ENCODE measurements around the gene CROCC2. TPM values are rescaled to one million over a fixed set of nuclear protein-coding genes. Genes with fewer than 3 reads are reported as not detected.

Gene CROCC2
- total RNA-seq, 1 donor from 2014 or later, result not detected

GRCh38 chr2:240930096-240930630 is 24.0 kb downstream of the CROCC2 start:
- TF ChIP-seq, protein P1, sequence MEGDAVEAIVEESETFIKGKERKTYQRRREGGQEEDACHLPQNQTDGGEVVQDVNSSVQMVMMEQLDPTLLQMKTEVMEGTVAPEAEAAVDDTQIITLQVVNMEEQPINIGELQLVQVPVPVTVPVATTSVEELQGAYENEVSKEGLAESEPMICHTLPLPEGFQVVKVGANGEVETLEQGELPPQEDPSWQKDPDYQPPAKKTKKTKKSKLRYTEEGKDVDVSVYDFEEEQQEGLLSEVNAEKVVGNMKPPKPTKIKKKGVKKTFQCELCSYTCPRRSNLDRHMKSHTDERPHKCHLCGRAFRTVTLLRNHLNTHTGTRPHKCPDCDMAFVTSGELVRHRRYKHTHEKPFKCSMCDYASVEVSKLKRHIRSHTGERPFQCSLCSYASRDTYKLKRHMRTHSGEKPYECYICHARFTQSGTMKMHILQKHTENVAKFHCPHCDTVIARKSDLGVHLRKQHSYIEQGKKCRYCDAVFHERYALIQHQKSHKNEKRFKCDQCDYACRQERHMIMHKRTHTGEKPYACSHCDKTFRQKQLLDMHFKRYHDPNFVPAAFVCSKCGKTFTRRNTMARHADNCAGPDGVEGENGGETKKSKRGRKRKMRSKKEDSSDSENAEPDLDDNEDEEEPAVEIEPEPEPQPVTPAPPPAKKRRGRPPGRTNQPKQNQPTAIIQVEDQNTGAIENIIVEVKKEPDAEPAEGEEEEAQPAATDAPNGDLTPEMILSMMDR (IDR thresholded peaks at IDR 0.05; ENCODE audit: insufficient read depth, low read length, severe bottlenecking), result no peak
- H3K4me3 ChIP-seq (ENCODE audit: low read depth, low read length), result no peak overlapping the region
- DNase-seq (ENCODE audit: low read depth) (no peak), FAIRE-seq (no peak)
- H3K27me3 ChIP-seq (ENCODE audit: control insufficient read depth, insufficient read depth, low read length), result no peaks in the 10 kb centered on the region
- H3K36me3 ChIP-seq (ENCODE audit: control insufficient read depth, insufficient read depth, low read length), result no peaks in the 10 kb centered on the region

DNA sequence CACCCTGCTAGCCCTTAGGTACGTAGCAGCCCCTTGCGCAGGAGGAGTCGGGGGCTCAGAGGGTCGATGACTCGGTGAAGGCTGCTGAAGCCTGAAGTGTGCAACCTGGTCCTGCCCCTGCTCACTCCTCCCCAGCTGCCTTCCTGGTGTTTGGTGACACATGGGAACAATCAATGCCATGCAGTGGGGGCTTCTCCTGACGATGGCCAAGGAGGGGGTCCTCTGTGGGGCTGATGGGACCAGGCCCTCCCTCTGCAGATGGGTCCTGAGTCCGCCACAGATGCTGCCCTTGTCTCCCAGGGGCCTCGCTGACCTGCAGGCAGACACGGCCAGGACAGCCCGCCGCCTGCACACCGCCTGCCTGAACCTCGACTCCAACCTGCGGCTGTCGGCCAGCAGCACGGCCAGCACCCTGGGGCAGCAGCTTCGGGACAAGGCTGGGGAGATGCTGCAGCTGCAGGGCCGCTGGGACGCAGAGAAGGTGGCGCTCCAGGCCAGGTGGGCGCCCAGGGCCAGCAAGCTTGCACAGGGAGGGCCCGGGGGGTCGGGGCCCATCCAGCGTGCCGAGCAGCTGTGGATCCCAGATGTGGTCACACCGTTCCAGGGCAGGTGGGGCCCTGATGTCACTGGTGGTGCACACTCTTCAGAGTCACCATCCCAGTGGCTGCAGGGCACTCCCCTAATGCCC is 24.6 kb downstream of the CROCC2 start:
- no peak for FAIRE-seq

GRCh38 chr2:240931319-240931949 is 25.3 kb downstream of the CROCC2 start:
- Histone ChIP-seq H3K27me3 (ENCODE audit: control insufficient read depth, insufficient read depth, low read length) (no peaks in the 10 kb centered on the region), H3K4me3 (ENCODE audit: low read depth, low read length) (no peak overlapping the region), H3K36me3 (ENCODE audit: control insufficient read depth, insufficient read depth, low read length) (no peaks in the 10 kb centered on the region)
- FAIRE-seq (no peak), DNase-seq (ENCODE audit: low read depth) (no peak)
- TF ChIP-seq, protein P1 (IDR thresholded peaks at IDR 0.05; ENCODE audit: insufficient read depth, low read length, severe bottlenecking), result no peak

More for the DNA sequence above, 24.6 kb downstream of the CROCC2 start:
- H3K36me3 ChIP-seq (ENCODE audit: control insufficient read depth, insufficient read depth, low read length), result no peaks in the 10 kb centered on the region
- H3K27me3 ChIP-seq (ENCODE audit: control insufficient read depth, insufficient read depth, low read length), result no peaks in the 10 kb centered on the region
- TF ChIP-seq, protein P1 (IDR thresholded peaks at IDR 0.05; ENCODE audit: insufficient read depth, low read length, severe bottlenecking), result no peak
- no peak overlapping the region for H3K4me3 ChIP-seq (ENCODE audit: low read depth, low read length)
- no peak for DNase-seq (ENCODE audit: low read depth)

GRCh38 chr2:240932001-240932723 is 26.0 kb downstream of the CROCC2 start:
- Histone ChIP-seq H3K27me3 (ENCODE audit: control insufficient read depth, insufficient read depth, low read length) (no peaks in the 10 kb centered on the region), H3K4me3 (ENCODE audit: low read depth, low read length) (no peak overlapping the region), H3K36me3 (ENCODE audit: control insufficient read depth, insufficient read depth, low read length) (no peaks in the 10 kb centered on the region)
- DNase-seq (ENCODE audit: low read depth) (no peak), FAIRE-seq (no peak)
- TF ChIP-seq, protein P1 (IDR thresholded peaks at IDR 0.05; ENCODE audit: insufficient read depth, low read length, severe bottlenecking), result no peak

DNA sequence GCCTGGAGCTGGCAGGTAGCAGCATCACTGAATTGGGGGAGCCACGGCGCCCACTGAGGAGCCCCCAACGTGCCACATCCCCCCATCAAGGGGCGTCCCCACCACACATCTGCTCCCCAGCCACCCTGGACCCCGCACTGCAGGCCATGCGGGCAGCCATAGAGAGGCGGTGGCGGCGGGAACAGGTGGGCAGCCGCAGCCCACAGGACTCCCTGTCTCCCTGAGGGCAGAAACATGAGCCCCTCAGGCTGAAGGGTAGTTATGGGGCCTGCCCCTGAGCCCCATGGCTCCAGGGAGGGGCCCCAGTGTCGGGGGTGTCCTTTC is 26.6 kb downstream of the CROCC2 start:
- TF ChIP-seq, protein P1 (IDR thresholded peaks at IDR 0.05; ENCODE audit: insufficient read depth, low read length, severe bottlenecking), result no peak
- no peak for DNase-seq (ENCODE audit: low read depth)
- FAIRE-seq, result no peak

More for the DNA sequence above, 26.6 kb downstream of the CROCC2 start:
- no peak overlapping the region for H3K4me3 ChIP-seq (ENCODE audit: low read depth, low read length)
- H3K27me3 ChIP-seq (ENCODE audit: control insufficient read depth, insufficient read depth, low read length), result no peaks in the 10 kb centered on the region
- H3K36me3 ChIP-seq (ENCODE audit: control insufficient read depth, insufficient read depth, low read length), result no peaks in the 10 kb centered on the region
